Activated CD4-positive, CD25-positive, alpha-beta regulatory T cell treated with anti-CD3 and anti-CD28 coated beads, Interleukin-2, amount 50 U/mL, for 72 hours (primary cell): ENCODE measurements around the gene SEPHS1.
A peak's percentile ranks its signal among the peaks of the same experiment; 100 is the strongest.
"Not testable (repeated sequence)": the region's sequence is repeated elsewhere in the genome, so short reads cannot be mapped to it uniquely, and the experiment has no call there.

Source experiments
- DNase-seq: peaks from one replicate; pipeline ENCODE4 v3.0.0; 2021

SEPHS1 gene

GRCh38 chr10:13322615-13323148, 25.4 kb downstream of the SEPHS1 start:
- DNase-seq = no peak

- no peak for DNase-seq
Observed at GRCh38 chr10:13321576-13321975, 26.5 kb downstream of the SEPHS1 start.

- DNase-seq = no peak
Observed at GRCh38 chr10:13319166-13319565, 28.9 kb downstream of the SEPHS1 start.

- DNase-seq = no peak
Observed at GRCh38 chr10:13317474-13317873, 30.6 kb downstream of the SEPHS1 start.

GRCh38 chr10:13316635-13317311, 31.3 kb downstream of the SEPHS1 start:
- DNase-seq = no peak

GRCh38 chr10:13315361-13315760, 32.7 kb downstream of the SEPHS1 start:
- DNase-seq = no peak

GRCh38 chr10:13311177-13311575, 36.9 kb downstream of the SEPHS1 start:
- DNase-seq = no peak

GRCh38 chr10:13310518-13311176, 37.4 kb downstream of the SEPHS1 start:
- DNase-seq = no peak

- no peak for DNase-seq
Observed at GRCh38 chr10:13309792-13310191, 38.3 kb downstream of the SEPHS1 start.

- DNase-seq = no peak
Observed at GRCh38 chr10:13308096-13308495, 40.0 kb downstream of the SEPHS1 start.

GRCh38 chr10:13306103-13306502, 42.0 kb downstream of the SEPHS1 start:
- DNase-seq = no peak

GRCh38 chr10:13302821-13303555, 45.1 kb downstream of the SEPHS1 start:
- no peak for DNase-seq

GRCh38 chr10:13299437-13300287, 48.4 kb downstream of the SEPHS1 start, which contains the start of gene PHYH:
Gene PHYH, minus strand, starts transcription at chr10:13300064. Its CDS starts 22 bp downstream, at chr10:13300042.
- peak; percentile 86 for DNase-seq

GRCh38 chr10:13298748-13299436, 49.2 kb downstream of the SEPHS1 start:
- DNase-seq = no peak

GRCh38 chr10:13296476-13296875, 51.6 kb downstream of the SEPHS1 start:
- no peak for DNase-seq

GRCh38 chr10:13294784-13295183, 53.3 kb downstream of the SEPHS1 start:
- no peak for DNase-seq

GRCh38 chr10:13291821-13292773, 56.0 kb downstream of the SEPHS1 start:
- DNase-seq = no peak

- no peak for DNase-seq
Observed at GRCh38 chr10:13291061-13291460, 57.0 kb downstream of the SEPHS1 start.

GRCh38 chr10:13284050-13284449, 64.0 kb downstream of the SEPHS1 start:
- DNase-seq = no peak

GRCh38 chr10:13282348-13282747, 65.7 kb downstream of the SEPHS1 start:
- DNase-seq = not testable (repeated sequence)
